Testis (tissue), 2 donors: ENCODE data around the gene LRP1B.

Source experiments
- POLR2A ChIP-seq: fragments of 450-650 bp; IDR thresholded peaks from one replicate; pipeline ENCODE4 v1.6.1; 2017; ENCODE audit warnings: antibody characterized with exemption, mild to moderate bottlenecking, moderate library complexity
- TF ChIP-seq, protein P1 (sequence below), 3 experiments: fragments of 450-650 bp in 2 of 3; fragments of 200-600 bp in 1 of 3; sonication (generic) in 1 of 3; IDR thresholded peaks; one replicate each; pipeline ENCODE4 v1.5.1; 2016 to 2019; ENCODE audit warnings: antibody characterized with exemption in 3 of 3, mild to moderate bottlenecking in 2 of 3, moderate library complexity in 1 of 3

- TF ChIP-seq, protein P1, sequence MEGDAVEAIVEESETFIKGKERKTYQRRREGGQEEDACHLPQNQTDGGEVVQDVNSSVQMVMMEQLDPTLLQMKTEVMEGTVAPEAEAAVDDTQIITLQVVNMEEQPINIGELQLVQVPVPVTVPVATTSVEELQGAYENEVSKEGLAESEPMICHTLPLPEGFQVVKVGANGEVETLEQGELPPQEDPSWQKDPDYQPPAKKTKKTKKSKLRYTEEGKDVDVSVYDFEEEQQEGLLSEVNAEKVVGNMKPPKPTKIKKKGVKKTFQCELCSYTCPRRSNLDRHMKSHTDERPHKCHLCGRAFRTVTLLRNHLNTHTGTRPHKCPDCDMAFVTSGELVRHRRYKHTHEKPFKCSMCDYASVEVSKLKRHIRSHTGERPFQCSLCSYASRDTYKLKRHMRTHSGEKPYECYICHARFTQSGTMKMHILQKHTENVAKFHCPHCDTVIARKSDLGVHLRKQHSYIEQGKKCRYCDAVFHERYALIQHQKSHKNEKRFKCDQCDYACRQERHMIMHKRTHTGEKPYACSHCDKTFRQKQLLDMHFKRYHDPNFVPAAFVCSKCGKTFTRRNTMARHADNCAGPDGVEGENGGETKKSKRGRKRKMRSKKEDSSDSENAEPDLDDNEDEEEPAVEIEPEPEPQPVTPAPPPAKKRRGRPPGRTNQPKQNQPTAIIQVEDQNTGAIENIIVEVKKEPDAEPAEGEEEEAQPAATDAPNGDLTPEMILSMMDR (IDR thresholded peaks at IDR 0.05) = no peak
- TF ChIP-seq POLR2A = no peak
Observed at GRCh38 chr2:140185076-140185475, 1945.7 kb downstream of the LRP1B start.
